K562 treated with DMSO at 1 percent for 48 hours (cell line): Measurements from ENCODE around the gene MAN2B2. TPM values are rescaled to one million over a fixed set of nuclear protein-coding genes. Genes with fewer than 3 reads are reported as not detected.

Experiments
- total RNA-seq: library from RNA; unstranded; fragments of 300-600 nt; gene quantifications from 2 replicates; pipeline ENCODE4 v1.2.3, GENCODE V29; 2022; ENCODE audit warnings: low replicate concordance; ENCODE audit errors: extremely low read depth

MAN2B2 gene
- total RNA-seq, result not detected in 2 replicates

GRCh38 chr4:6574747-6575502, at the start of gene MAN2B2:
Gene MAN2B2, plus strand, starts transcription at chr4:6575189. Its CDS starts 22 bp downstream, at chr4:6575211.

GRCh38 chr4:6640292-6641163, 65.5 kb downstream of the MAN2B2 start, which contains the start of gene MRFAP1:
Gene MRFAP1, plus strand, starts transcription at chr4:6640685. Its CDS starts 178 bp downstream, at chr4:6640863.

Other genes with a start within 250 kb of the MAN2B2 start
- not detected in 2 replicates for gene PPP2R2C, start 102.6 kb upstream of the MAN2B2 start, total RNA-seq
- gene MRFAP1, start 65.5 kb downstream of the MAN2B2 start, total RNA-seq, result not detected in 2 replicates
- not detected in 2 replicates for gene S100P, start 118.7 kb downstream of the MAN2B2 start, total RNA-seq
- gene MRFAP1L1, start 134.7 kb downstream of the MAN2B2 start, total RNA-seq, result not detected in 2 replicates
- gene BLOC1S4, start 141.0 kb downstream of the MAN2B2 start, total RNA-seq, result not detected in 2 replicates
- not detected in 2 replicates for gene KIAA0232, start 207.5 kb downstream of the MAN2B2 start, total RNA-seq